AG10803 (cell line): ENCODE measurements around the gene CTPS2.
"Not testable (repeated sequence)": the region's sequence is repeated elsewhere in the genome, so short reads cannot be mapped to it uniquely, and the experiment has no call there.

Experiments
- DNase-seq: peaks from one replicate; pipeline ENCODE4 v3.0.0; 2010; ENCODE audit warnings: low read depth
- H3K4me3 ChIP-seq: 2 replicates; pipeline ENCODE4 v1.5.1; 2011; ENCODE audit warnings: mild to moderate bottlenecking, low read length, control low read depth
- TF ChIP-seq, protein P1 (sequence below): conservative IDR thresholded peaks from 2 replicates; pipeline ENCODE4 v1.5.1; 2011; ENCODE audit warnings: mild to moderate bottlenecking, low read length, control low read depth, inconsistent platforms

CTPS2 gene

DNA sequence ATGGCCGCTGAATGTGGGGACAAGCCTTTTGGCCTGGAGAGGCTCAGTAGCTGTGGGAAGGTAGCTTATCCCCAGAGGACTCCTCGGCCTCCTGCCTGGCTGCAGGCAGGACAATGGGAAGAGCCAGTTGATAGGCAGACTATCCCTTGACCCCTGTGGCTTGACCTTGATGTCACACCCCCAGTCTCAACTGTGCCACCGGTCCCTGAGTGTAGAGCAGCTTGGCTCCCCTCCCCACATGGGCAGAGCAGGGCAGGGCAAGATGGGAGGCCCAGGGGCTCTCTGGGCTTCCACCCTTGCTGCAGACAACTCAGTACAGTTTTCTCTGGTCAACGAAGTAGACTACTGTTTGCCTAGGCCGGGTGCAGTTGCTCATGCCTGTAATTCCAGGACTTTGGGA lies 32.6 kb upstream of the CTPS2 start:
- TF ChIP-seq, protein P1, sequence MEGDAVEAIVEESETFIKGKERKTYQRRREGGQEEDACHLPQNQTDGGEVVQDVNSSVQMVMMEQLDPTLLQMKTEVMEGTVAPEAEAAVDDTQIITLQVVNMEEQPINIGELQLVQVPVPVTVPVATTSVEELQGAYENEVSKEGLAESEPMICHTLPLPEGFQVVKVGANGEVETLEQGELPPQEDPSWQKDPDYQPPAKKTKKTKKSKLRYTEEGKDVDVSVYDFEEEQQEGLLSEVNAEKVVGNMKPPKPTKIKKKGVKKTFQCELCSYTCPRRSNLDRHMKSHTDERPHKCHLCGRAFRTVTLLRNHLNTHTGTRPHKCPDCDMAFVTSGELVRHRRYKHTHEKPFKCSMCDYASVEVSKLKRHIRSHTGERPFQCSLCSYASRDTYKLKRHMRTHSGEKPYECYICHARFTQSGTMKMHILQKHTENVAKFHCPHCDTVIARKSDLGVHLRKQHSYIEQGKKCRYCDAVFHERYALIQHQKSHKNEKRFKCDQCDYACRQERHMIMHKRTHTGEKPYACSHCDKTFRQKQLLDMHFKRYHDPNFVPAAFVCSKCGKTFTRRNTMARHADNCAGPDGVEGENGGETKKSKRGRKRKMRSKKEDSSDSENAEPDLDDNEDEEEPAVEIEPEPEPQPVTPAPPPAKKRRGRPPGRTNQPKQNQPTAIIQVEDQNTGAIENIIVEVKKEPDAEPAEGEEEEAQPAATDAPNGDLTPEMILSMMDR, result no peak

GRCh38 chrX:16743604-16744325 lies 31.3 kb upstream of the CTPS2 start:
- TF ChIP-seq, protein P1, result peak; percentile 49
- no peak overlapping the region for H3K4me3 ChIP-seq
- DNase-seq, result peak; percentile 62

More for the DNA sequence above, 32.6 kb upstream of the CTPS2 start:
- H3K4me3 ChIP-seq, result no peak overlapping the region
- no peak for DNase-seq

DNA sequence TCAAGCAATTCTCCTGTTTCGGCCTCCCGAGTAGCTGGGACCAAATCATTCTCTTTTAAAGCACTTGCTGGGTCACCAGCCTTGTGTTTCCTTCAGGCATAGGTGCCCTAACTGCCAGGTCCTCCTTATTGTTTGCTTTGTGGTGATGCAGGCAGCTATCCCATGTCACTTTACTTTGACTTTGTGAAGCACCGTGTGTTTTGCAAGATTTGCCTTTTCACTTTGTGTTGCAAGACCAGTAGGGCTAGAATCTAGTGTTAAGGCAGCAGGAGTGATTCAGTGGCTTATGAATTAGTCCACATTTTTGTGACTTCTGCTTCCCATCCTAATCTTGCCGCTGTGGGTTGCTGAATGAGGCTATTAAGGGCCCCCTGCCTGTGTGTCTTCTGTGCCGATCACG lies 27.1 kb upstream of the CTPS2 start:
- TF ChIP-seq, protein P1, result no peak
- no peak overlapping the region for H3K4me3 ChIP-seq
- peak; percentile 8 for DNase-seq

- TF ChIP-seq, protein P1, result no peak
- no peak for DNase-seq
- no peak overlapping the region for H3K4me3 ChIP-seq
These were observed 24.6 kb upstream of the CTPS2 start for GRCh38 chrX:16737024-16737423.

GRCh38 chrX:16733013-16733412 lies 20.5 kb upstream of the CTPS2 start:
- TF ChIP-seq, protein P1, result no peak
- no peak for DNase-seq

DNA sequence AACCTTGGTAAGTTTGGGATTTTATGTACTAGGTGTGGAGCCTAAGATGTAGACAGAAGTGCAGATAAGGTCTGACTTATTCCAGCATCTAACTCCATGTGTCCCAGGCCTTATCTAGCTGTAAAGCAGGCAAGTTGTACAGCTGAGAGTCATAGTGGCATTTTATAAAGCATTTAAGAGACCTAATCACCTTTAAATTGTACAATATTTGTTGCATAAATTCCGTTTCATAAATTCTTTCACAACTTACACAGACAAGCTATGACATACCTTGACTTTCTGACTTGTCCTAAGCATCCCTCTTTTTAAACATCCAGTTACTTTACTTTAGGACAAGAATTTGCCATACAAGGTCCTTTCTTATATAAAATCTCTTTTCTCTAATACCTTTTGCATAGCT lies 18.0 kb upstream of the CTPS2 start:
- DNase-seq, result no peak
- H3K4me3 ChIP-seq, result no peak overlapping the region
- TF ChIP-seq, protein P1, result no peak

More at GRCh38 chrX:16733013-16733412, 20.5 kb upstream of the CTPS2 start:
- H3K4me3 ChIP-seq, result no peak overlapping the region

DNA sequence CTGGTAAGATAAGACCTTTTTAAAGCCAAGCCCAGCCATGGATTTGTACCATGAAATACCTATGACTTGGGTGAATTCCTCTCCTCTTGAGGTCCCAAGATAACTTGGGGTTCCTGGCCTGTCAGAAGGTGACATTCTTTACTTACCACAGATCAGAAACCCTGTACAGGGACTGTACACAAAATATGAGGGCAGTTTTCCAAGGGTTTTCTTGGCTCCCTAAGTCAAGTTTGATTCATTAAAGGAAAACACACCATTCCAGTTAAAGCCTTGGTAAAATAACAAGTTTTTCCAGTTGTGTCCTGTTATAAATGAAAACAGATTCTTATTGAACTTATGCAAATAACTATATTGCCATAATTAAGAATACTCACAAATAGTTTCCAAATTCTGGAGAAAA lies 15.2 kb upstream of the CTPS2 start:
- TF ChIP-seq, protein P1, result no peak
- H3K4me3 ChIP-seq, result no peak overlapping the region
- no peak for DNase-seq

- not testable (repeated sequence) for DNase-seq, H3K4me3 ChIP-seq
These were observed 14.0 kb upstream of the CTPS2 start for GRCh38 chrX:16726347-16726988.
